WTC11 (cell line): ENCODE data around the gene LYAR. TPM values are rescaled to one million over a fixed set of nuclear protein-coding genes. Genes with fewer than 3 reads are reported as not detected.

Source experiments
- ATAC-seq: fragments of 200-7000 bp; cut with Tn5 transposase; 2 replicates; pipeline ENCODE4 v1.10.0; 2021; ENCODE audit warnings: mild to moderate bottlenecking, moderate library complexity
- CTCF ChIA-PET: fragments of 300-600 bp; sonication (Branson Sonifier 250); formaldehyde crosslinking; loops from one replicate; lab custom pipeline; 2021; ENCODE audit warnings: antibody characterized with exemption; lab: Charles Lee
- POLR2A ChIA-PET: fragments of 350-600 bp; sonication (Branson Sonifier 250); formaldehyde crosslinking; loops from one replicate; lab custom pipeline; 2021; ENCODE audit warnings: antibody characterized with exemption; lab: Charles Lee
- DNase-seq: peaks from one replicate; pipeline ENCODE4 v3.0.0; 2021; ENCODE audit warnings: low spot score
- H3K27ac Mint-ChIP-seq: 2 replicates; pipeline ENCODE4 v1.8.0; 2021; ENCODE audit warnings: mixed read lengths
- H3K27me3 Mint-ChIP-seq: 2 replicates; pipeline ENCODE4 v1.8.0; 2021; ENCODE audit warnings: low read depth, mild to moderate bottlenecking, moderate library complexity, mixed read lengths
- H3K36me3 Mint-ChIP-seq: 2 replicates; pipeline ENCODE4 v1.8.0; 2021; ENCODE audit warnings: mixed read lengths
- H3K4me1 Mint-ChIP-seq: 2 replicates; pipeline ENCODE4 v1.8.0; 2022; ENCODE audit warnings: mixed read lengths
- H3K4me3 Mint-ChIP-seq: 2 replicates; pipeline ENCODE4 v1.8.0; 2021; ENCODE audit warnings: mild to moderate bottlenecking, moderate library complexity, mixed read lengths
- H3K9me3 Mint-ChIP-seq: 2 replicates; pipeline ENCODE4 v1.8.0; 2021; ENCODE audit warnings: mixed read lengths
- FOXJ3 ChIP-seq: sonication (generic); formaldehyde crosslinking; IDR thresholded peaks from 2 replicates; pipeline ENCODE4 v1.9.0; 2021; ENCODE audit warnings: missing genetic modification reagents, mild to moderate bottlenecking, borderline replicate concordance
- HMGA2 ChIP-seq: fragments of 250-450 bp; sonication (Bioruptor Pico); IDR thresholded peaks from 2 replicates; pipeline ENCODE4 v1.4.0; 2021; ENCODE audit warnings: mild to moderate bottlenecking, moderate library complexity
- JAZF1 ChIP-seq: fragments of 250-450 bp; sonication (Bioruptor Pico); IDR thresholded peaks from 2 replicates; pipeline ENCODE4 v1.9.0; 2021; ENCODE audit warnings: moderate library complexity, mild to moderate bottlenecking, inconsistent platforms
- JUN ChIP-seq: sonication (generic); formaldehyde crosslinking; IDR thresholded peaks from 2 replicates; pipeline ENCODE4 v1.8.0; 2023; ENCODE audit warnings: mild to moderate bottlenecking, missing genetic modification reagents
- MYBL2 ChIP-seq: sonication (generic); formaldehyde crosslinking; IDR thresholded peaks from 2 replicates; pipeline ENCODE4 v1.8.1; 2023; ENCODE audit warnings: mild to moderate bottlenecking, moderate library complexity, missing genetic modification reagents
- NR1H2 ChIP-seq: sonication (generic); formaldehyde crosslinking; IDR thresholded peaks from 2 replicates; pipeline ENCODE4 v1.9.0; 2021; ENCODE audit warnings: mild to moderate bottlenecking, moderate library complexity, missing genetic modification reagents
- NR3C1 ChIP-seq: sonication (generic); formaldehyde crosslinking; conservative IDR thresholded peaks from 2 replicates; pipeline ENCODE4 v1.8.1; 2023; ENCODE audit warnings: low read depth, mild to moderate bottlenecking, missing genetic modification reagents
- OVOL2 ChIP-seq: fragments of 250-450 bp; sonication (Bioruptor Pico); IDR thresholded peaks from 2 replicates; pipeline ENCODE4 v1.9.0; 2021; ENCODE audit warnings: mild to moderate bottlenecking, borderline replicate concordance
- PRRX2 ChIP-seq: fragments of 250-450 bp; sonication (Bioruptor Pico); IDR thresholded peaks from 2 replicates; pipeline ENCODE4 v1.8.0; 2021; ENCODE audit warnings: mild to moderate bottlenecking
- SMAD3 ChIP-seq: sonication (generic); formaldehyde crosslinking; IDR thresholded peaks from 2 replicates; pipeline ENCODE4 v1.8.0; 2022; ENCODE audit warnings: missing genetic modification reagents, mild to moderate bottlenecking, borderline replicate concordance
- SOX15 ChIP-seq: fragments of 250-450 bp; sonication (Bioruptor Pico); IDR thresholded peaks from 2 replicates; pipeline ENCODE4 v1.9.0; 2021; ENCODE audit warnings: mild to moderate bottlenecking
- STAT6 ChIP-seq: sonication (generic); formaldehyde crosslinking; conservative IDR thresholded peaks from 2 replicates; pipeline ENCODE4 v1.8.1; 2023; ENCODE audit warnings: mild to moderate bottlenecking, low read depth, missing genetic modification reagents, moderate library complexity
- ZBTB43 ChIP-seq: sonication (generic); formaldehyde crosslinking; IDR thresholded peaks from 2 replicates; pipeline ENCODE4 v1.8.1; 2023; ENCODE audit warnings: mild to moderate bottlenecking, missing genetic modification reagents
- ZNF317 ChIP-seq: sonication (generic); formaldehyde crosslinking; IDR thresholded peaks from 2 replicates; pipeline ENCODE4 v1.8.1; 2023; ENCODE audit warnings: low read depth, mild to moderate bottlenecking, moderate library complexity, missing genetic modification reagents, borderline replicate concordance
- ZNF416 ChIP-seq: fragments of 250-450 bp; sonication (Bioruptor Pico); IDR thresholded peaks from 2 replicates; pipeline ENCODE4 v1.9.0; 2021; ENCODE audit warnings: mild to moderate bottlenecking, inconsistent platforms
- total RNA-seq: library from RNA; stranded (reverse); gene quantifications from 3 replicates; pipeline ENCODE4 v1.2.3, GENCODE V29; 2021
- TF ChIP-seq, protein P1 (sequence below): sonication (generic); formaldehyde crosslinking; IDR thresholded peaks from 2 replicates; pipeline ENCODE4 v1.8.0; 2022; ENCODE audit warnings: mild to moderate bottlenecking, missing genetic modification reagents

LYAR gene
- total RNA-seq, 1 experiment from 2014 or later, result 36.8 TPM

GRCh38 chr4:4321951-4322688 is 32.2 kb upstream of the LYAR start (continued):
- TF ChIP-seq, protein P1, sequence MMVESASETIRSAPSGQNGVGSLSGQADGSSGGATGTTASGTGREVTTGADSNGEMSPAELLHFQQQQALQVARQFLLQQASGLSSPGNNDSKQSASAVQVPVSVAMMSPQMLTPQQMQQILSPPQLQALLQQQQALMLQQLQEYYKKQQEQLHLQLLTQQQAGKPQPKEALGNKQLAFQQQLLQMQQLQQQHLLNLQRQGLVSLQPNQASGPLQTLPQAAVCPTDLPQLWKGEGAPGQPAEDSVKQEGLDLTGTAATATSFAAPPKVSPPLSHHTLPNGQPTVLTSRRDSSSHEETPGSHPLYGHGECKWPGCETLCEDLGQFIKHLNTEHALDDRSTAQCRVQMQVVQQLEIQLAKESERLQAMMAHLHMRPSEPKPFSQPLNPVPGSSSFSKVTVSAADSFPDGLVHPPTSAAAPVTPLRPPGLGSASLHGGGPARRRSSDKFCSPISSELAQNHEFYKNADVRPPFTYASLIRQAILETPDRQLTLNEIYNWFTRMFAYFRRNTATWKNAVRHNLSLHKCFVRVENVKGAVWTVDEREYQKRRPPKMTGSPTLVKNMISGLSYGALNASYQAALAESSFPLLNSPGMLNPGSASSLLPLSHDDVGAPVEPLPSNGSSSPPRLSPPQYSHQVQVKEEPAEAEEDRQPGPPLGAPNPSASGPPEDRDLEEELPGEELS (CRISPR knock-in tag), result no peak
- no peak for TF ChIP-seq STAT6 (CRISPR knock-in tag)

DNA sequence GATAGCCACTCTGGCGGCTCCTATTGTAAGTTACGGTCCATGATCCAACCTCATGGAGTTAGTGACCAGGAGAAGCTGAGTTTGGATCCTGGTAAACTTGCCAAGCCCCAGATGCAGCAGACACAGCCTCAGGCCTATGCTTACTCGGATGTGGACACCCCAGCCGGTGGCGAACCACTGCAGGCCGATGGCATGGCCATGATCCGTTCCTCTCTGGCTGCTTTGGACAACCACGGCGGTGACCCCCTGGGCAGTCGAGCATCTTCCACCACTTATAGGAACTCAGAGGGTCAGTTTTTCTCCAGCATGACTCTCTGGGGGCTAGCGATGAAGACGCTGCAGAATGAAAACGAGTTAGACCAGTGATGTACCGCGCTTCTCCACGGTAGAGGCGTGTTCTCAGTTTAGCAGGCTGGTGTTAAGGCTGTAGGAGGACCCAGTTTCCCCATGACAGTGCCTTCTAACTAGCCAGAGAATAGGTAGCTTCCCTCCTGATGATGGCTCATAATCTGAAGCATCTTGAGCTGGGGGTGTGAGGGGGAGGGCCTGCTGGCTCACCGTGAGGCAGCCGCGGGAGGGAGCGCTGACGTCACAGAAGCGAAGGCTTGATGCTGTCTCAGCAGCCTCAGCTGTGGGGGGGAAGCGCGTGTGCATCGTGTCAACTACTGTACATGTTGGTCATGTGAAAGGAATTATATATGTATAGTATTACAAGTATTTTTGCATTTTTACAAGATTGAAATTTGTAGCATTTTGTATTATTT is 31.2 kb upstream of the LYAR start:
- peaks cover 10% of the 10 kb centered on the region for H3K4me1 Mint-ChIP-seq
- no peak for DNase-seq
- no peak overlapping the region for H3K4me3 Mint-ChIP-seq
- no peak for TF ChIP-seq ZBTB43
- TF ChIP-seq ZNF317 (CRISPR knock-in tag), result no peak
- no peak for TF ChIP-seq JAZF1
- no peak for TF ChIP-seq SMAD3 (CRISPR knock-in tag)
- no peak for TF ChIP-seq FOXJ3 (CRISPR knock-in tag)
- TF ChIP-seq PRRX2 (CRISPR knock-in tag), result no peak
- no peak for TF ChIP-seq JUN (CRISPR knock-in tag)
- no peak for TF ChIP-seq NR1H2 (CRISPR knock-in tag)
- TF ChIP-seq ZNF416 (CRISPR knock-in tag), result no peak
- H3K27me3 Mint-ChIP-seq, result no peaks in the 10 kb centered on the region
- POLR2A ChIA-PET, result no interaction called here
- CTCF ChIA-PET, result no interaction called here
- no peak for ATAC-seq
- H3K9me3 Mint-ChIP-seq, result no peaks in the 10 kb centered on the region
- no peak overlapping the region for H3K27ac Mint-ChIP-seq
- H3K36me3 Mint-ChIP-seq, result peaks cover 11% of the 10 kb centered on the region; the same call in 1 of the 2 replicates

DNA sequence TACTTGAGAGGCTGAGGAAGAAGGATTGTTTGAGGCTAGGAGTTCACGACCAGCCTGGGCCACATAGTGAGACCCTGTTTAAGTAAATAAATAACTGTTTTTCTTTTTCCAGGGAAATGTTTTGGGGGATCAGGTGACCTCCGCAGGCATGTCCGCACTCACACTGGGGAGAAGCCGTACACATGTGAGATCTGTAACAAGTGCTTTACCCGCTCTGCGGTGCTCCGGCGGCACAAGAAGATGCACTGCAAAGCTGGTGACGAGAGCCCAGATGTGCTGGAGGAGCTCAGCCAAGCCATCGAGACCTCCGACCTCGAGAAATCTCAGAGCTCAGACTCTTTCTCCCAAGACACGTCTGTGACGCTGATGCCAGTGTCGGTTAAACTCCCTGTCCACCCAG is 30.6 kb upstream of the LYAR start:
- ChIA-PET CTCF (no interaction called here), POLR2A (no interaction called here)
- no peak for ATAC-seq
- no peaks in the 10 kb centered on the region for H3K27me3 Mint-ChIP-seq
- H3K4me1 Mint-ChIP-seq, result peaks cover 16% of the 10 kb centered on the region
- no peak for DNase-seq
- no peak overlapping the region for H3K27ac Mint-ChIP-seq
- H3K36me3 Mint-ChIP-seq, result peaks cover 13% of the 10 kb centered on the region; the same call in 1 of the 2 replicates
- H3K9me3 Mint-ChIP-seq, result no peaks in the 10 kb centered on the region
- TF ChIP-seq HMGA2 (CRISPR knock-in tag) (no peak), OVOL2 (CRISPR knock-in tag) (no peak), SOX15 (no peak), MYBL2 (no peak), NR3C1 (CRISPR knock-in tag) (no peak)
- no peak overlapping the region for H3K4me3 Mint-ChIP-seq
